ENCODE data around the gene CRTC1. TPM values are rescaled to one million over a fixed set of nuclear protein-coding genes. Genes with fewer than 3 reads are reported as not detected.

CRTC1 gene
- total RNA-seq, 1 experiment from 2014 or later = 19.0 TPM

DNA sequence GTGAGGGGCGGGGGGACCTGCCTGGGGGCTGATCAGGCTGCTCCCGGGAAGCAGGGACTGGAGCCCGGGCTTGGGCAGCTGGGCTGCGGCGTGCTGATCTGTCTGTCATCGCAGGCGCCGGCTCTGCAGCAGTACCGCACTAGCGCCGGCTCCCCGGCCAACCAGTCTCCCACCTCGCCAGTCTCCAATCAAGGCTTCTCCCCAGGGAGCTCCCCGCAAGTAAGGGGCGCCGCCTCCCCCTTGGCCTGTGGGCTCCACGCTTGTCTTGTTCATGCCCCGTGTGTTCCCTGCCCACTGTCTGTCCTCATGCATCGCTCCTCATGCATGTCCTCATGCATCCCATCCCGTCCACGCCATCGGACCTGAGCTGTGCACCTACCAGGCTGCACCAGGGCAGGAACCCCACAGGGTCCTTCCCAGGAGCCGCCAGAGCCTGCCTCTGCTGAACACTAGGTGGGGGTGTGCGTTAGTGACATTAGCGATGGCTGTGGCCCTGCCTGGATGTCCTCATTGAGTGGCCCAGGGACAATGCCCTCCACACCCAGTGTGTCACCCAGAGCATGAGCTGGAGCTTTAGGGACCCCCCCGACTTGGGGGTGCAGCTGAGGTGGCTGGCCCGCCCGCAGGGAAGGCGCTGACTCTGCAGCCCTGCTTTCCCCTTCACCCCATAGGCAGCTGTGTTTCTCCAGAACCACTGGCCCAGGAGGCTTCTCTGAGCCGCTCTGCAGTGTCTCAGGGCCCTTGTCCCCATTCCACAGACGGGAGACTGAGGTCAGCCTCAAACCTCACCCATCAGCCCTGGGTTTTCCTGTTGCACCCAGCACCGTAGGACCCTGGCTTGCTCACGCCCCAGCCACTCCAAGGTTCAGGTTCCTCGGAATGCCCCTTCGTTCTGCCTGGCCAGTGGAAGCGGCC lies 88.1 kb downstream of the CRTC1 start:
- Histone ChIP-seq H3K23ac (ENCODE audit: insufficient read length, low read depth, low read length) (no peak overlapping the region), H2BK120ac (ENCODE audit: low read depth, low read length, poor library complexity, severe bottlenecking) (no peak overlapping the region), H3K4me2 (ENCODE audit: insufficient read depth, insufficient read length, low read length) (no peak overlapping the region), H2BK15ac (ENCODE audit: low read depth, low read length) (no peak overlapping the region), H4K8ac (replicated peaks; ENCODE audit: insufficient read length, low read depth, low read length) (no peak overlapping the region), H3K23me2 (ENCODE audit: insufficient read length, low read depth, low read length, poor library complexity, severe bottlenecking) (no peaks in the 10 kb centered on the region), H3K9me3 (ENCODE audit: control insufficient read depth, low read depth, low read length) (no peaks in the 10 kb centered on the region), H3K9ac (ENCODE audit: extremely low read depth, insufficient read length, low read length) (no peak overlapping the region), H3K79me1 (ENCODE audit: insufficient read depth, low read depth, low read length, poor library complexity, severe bottlenecking) (no peaks in the 10 kb centered on the region), H3K27me3 (ENCODE audit: insufficient read depth, low read length) (peaks cover 45% of the 10 kb centered on the region; the same call in 1 of the 2 replicates), H3K27ac (ENCODE audit: insufficient read length, low read depth, low read length) (no peak overlapping the region), H3K79me2 (ENCODE audit: insufficient read depth, low read length) (no peaks in the 10 kb centered on the region), H2AFZ (ENCODE audit: low read length) (no peak overlapping the region), H3K56ac (ENCODE audit: insufficient read length, low read depth, low read length) (no peak overlapping the region), H2BK20ac (ENCODE audit: low read depth, low read length, poor library complexity, severe bottlenecking) (no peak overlapping the region), H2AK5ac (ENCODE audit: insufficient read length, low read length) (no peak overlapping the region), H4K5ac (ENCODE audit: insufficient read length, low read depth, low read length) (no peak overlapping the region), H2BK12ac (ENCODE audit: insufficient read length, low read depth, low read length) (no peak overlapping the region), H3K4ac (ENCODE audit: low read depth, low read length) (no peak overlapping the region), H3T11ph (ENCODE audit: low read length) (no peak overlapping the region), H4K91ac (ENCODE audit: insufficient read length, low read depth, low read length) (no peak overlapping the region), H2BK5ac (ENCODE audit: insufficient read length, low read length) (no peak overlapping the region), H3K14ac (ENCODE audit: insufficient read depth, low read length) (no peak overlapping the region), H4K20me1 (ENCODE audit: control insufficient read depth, insufficient read depth, insufficient read length) (no peaks in the 10 kb centered on the region), H3K18ac (ENCODE audit: insufficient read length, low read depth, low read length) (no peak overlapping the region), H3K4me1 (ENCODE audit: insufficient read depth, low read length) (no peaks in the 10 kb centered on the region)
- TF ChIP-seq, protein P1, sequence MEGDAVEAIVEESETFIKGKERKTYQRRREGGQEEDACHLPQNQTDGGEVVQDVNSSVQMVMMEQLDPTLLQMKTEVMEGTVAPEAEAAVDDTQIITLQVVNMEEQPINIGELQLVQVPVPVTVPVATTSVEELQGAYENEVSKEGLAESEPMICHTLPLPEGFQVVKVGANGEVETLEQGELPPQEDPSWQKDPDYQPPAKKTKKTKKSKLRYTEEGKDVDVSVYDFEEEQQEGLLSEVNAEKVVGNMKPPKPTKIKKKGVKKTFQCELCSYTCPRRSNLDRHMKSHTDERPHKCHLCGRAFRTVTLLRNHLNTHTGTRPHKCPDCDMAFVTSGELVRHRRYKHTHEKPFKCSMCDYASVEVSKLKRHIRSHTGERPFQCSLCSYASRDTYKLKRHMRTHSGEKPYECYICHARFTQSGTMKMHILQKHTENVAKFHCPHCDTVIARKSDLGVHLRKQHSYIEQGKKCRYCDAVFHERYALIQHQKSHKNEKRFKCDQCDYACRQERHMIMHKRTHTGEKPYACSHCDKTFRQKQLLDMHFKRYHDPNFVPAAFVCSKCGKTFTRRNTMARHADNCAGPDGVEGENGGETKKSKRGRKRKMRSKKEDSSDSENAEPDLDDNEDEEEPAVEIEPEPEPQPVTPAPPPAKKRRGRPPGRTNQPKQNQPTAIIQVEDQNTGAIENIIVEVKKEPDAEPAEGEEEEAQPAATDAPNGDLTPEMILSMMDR (conservative IDR thresholded peaks at IDR 0.05) = peak; percentile 69
- Mint-ChIP-seq H3K27ac (no peak overlapping the region; a peak in 1 of 7 replicates), H3K36me3 (ENCODE audit: insufficient read depth in 1 of 3, low read depth in 3 of 3) (no peaks in the 10 kb centered on the region), H3K9me3 (no peaks in the 10 kb centered on the region), H3K4me3 (no peak overlapping the region), H3K27me3 (ENCODE audit: low read depth) (peaks cover 92% of the 10 kb centered on the region), H3K4me1 (peaks cover 0 to 4% of the 10 kb centered on the region in 2 experiments; a peak in 3 of 4 replicates)
- no CpG with 5 or more reads among the region's 36 CpGs for WGBS (ENCODE audit: extremely low coverage, insufficient read length, low lambda C conversion rate)
- DNase-seq = peak; percentile 62

Measured in H9 (cell line).